ENCODE data around the gene TRPV3.

The TRPV3 gene

GRCh38 chr17:3546521-3546920 is 11.1 kb downstream of the TRPV3 start:
- DNase-seq: no peak

- no peak for DNase-seq
Observed at GRCh38 chr17:3545151-3545550, 12.5 kb downstream of the TRPV3 start.

GRCh38 chr17:3544365-3544764 is 13.2 kb downstream of the TRPV3 start:
- no peak for DNase-seq

- DNase-seq: no peak
Observed at GRCh38 chr17:3543453-3543852, 14.2 kb downstream of the TRPV3 start.

- DNase-seq: no peak
Observed at GRCh38 chr17:3542410-3543088, 15.1 kb downstream of the TRPV3 start.

GRCh38 chr17:3539881-3540540 is 17.6 kb downstream of the TRPV3 start:
- no peak for DNase-seq

GRCh38 chr17:3536716-3537115 is 20.9 kb downstream of the TRPV3 start:
- no peak for DNase-seq

- DNase-seq: peak; percentile 83
Observed at GRCh38 chr17:3535253-3535995, 22.2 kb downstream of the TRPV3 start.

- peak; percentile 72 for DNase-seq
Observed at GRCh38 chr17:3534881-3535252, 22.7 kb downstream of the TRPV3 start.

GRCh38 chr17:3533752-3534151 is 23.9 kb downstream of the TRPV3 start:
- DNase-seq: no peak

GRCh38 chr17:3532859-3533142 is 24.8 kb downstream of the TRPV3 start:
- DNase-seq: no peak

- no peak for DNase-seq
Observed at GRCh38 chr17:3532106-3532858, 25.3 kb downstream of the TRPV3 start.

- DNase-seq: no peak
Observed at GRCh38 chr17:3531266-3532101, 26.1 kb downstream of the TRPV3 start.

- DNase-seq: no peak
Observed at GRCh38 chr17:3529817-3530741, 27.5 kb downstream of the TRPV3 start.

GRCh38 chr17:3528880-3529511 is 28.6 kb downstream of the TRPV3 start:
- DNase-seq: no peak

- DNase-seq: no peak
Observed at GRCh38 chr17:3528403-3528851, 29.2 kb downstream of the TRPV3 start.

GRCh38 chr17:3527896-3528295 is 29.7 kb downstream of the TRPV3 start:
- no peak for DNase-seq

- no peak for DNase-seq
Observed at GRCh38 chr17:3527468-3527867, 30.1 kb downstream of the TRPV3 start.

GRCh38 chr17:3526971-3527370 is 30.6 kb downstream of the TRPV3 start:
- DNase-seq: no peak

- no peak for DNase-seq
Observed at GRCh38 chr17:3526491-3526890, 31.1 kb downstream of the TRPV3 start.

GRCh38 chr17:3524024-3524423 is 33.6 kb downstream of the TRPV3 start:
- no peak for DNase-seq

Data from EL (cell line).